ENCODE data around the gene COL6A1.

DNA sequence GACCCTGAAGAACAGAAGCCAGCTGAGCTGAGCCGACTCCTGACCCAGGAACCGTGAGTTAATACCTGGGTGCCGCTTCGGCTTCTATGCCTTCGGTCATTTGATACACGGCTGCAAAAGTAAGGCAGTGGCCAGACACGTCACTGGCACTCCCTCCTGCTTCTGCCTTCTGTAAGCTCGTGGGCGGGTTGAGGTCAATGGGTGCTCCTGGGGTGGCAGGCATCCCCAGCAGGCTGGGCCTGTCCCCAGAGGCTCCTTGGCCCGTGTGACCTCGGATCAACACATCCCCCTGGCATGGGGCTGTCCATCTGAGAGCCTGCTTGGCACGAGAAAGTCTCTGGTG is 35.7 kb upstream of the COL6A1 start:
- TF ChIP-seq POLR2A (IDR thresholded peaks at IDR 0.05) = no peak
- TF ChIP-seq, protein P1, sequence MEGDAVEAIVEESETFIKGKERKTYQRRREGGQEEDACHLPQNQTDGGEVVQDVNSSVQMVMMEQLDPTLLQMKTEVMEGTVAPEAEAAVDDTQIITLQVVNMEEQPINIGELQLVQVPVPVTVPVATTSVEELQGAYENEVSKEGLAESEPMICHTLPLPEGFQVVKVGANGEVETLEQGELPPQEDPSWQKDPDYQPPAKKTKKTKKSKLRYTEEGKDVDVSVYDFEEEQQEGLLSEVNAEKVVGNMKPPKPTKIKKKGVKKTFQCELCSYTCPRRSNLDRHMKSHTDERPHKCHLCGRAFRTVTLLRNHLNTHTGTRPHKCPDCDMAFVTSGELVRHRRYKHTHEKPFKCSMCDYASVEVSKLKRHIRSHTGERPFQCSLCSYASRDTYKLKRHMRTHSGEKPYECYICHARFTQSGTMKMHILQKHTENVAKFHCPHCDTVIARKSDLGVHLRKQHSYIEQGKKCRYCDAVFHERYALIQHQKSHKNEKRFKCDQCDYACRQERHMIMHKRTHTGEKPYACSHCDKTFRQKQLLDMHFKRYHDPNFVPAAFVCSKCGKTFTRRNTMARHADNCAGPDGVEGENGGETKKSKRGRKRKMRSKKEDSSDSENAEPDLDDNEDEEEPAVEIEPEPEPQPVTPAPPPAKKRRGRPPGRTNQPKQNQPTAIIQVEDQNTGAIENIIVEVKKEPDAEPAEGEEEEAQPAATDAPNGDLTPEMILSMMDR (IDR thresholded peaks at IDR 0.05 in 8 of 11, conservative IDR thresholded peaks at IDR 0.05 in 3 of 11) = no peak

All from spleen (tissue), 7 donors.